BLaER1 treated with 17β-estradiol and CSF1 and Interleukin-3, amounts not matched to agents 10 nM and 100 nM (cell line): Measurements from ENCODE around the gene TPSG1.
"Not testable (repeated sequence)": the region's sequence is repeated elsewhere in the genome, so short reads cannot be mapped to it uniquely, and the experiment has no call there.

ENCODE experiments used
- H3K27ac ChIP-seq, 11 experiments: shearing (Covaris generic); formaldehyde crosslinking; 2 replicates each; pipeline ENCODE4 v1.8.1; 2022
- H3K27me3 ChIP-seq, 11 experiments: shearing (Covaris generic); formaldehyde crosslinking; 2 replicates each; pipeline ENCODE4 v1.8.1; 2022
- H3K36me3 ChIP-seq, 11 experiments: shearing (Covaris generic); formaldehyde crosslinking; 2 replicates each; pipeline ENCODE4 v1.8.1; 2022
- H3K4me1 ChIP-seq, 10 experiments: shearing (Covaris generic); formaldehyde crosslinking; 2 replicates each; pipeline ENCODE4 v1.8.1; 2022
- H3K4me2 ChIP-seq, 11 experiments: shearing (Covaris generic); formaldehyde crosslinking; 2 replicates each; pipeline ENCODE4 v1.8.1; 2022
- H3K4me3 ChIP-seq, 10 experiments: shearing (Covaris generic); formaldehyde crosslinking; 2 replicates each; pipeline ENCODE4 v1.8.1; 2022
- H3K9ac ChIP-seq, 11 experiments: shearing (Covaris generic); formaldehyde crosslinking; 2 replicates each; pipeline ENCODE4 v1.8.1; 2022
- H3K9me3 ChIP-seq, 11 experiments: shearing (Covaris generic); formaldehyde crosslinking; replicated peaks in 1 of 11; 2 replicates each; pipeline ENCODE4 v1.8.1; 2022
- H4K20me1 ChIP-seq, 11 experiments: shearing (Covaris generic); formaldehyde crosslinking; 2 replicates each; pipeline ENCODE4 v1.8.1; 2022
- Cebpa-rat ChIP-seq, 11 experiments: shearing (Covaris generic); IDR thresholded peaks; 2 replicates each; pipeline ENCODE4 v1.8.1; 2022

The TPSG1 gene

DNA sequence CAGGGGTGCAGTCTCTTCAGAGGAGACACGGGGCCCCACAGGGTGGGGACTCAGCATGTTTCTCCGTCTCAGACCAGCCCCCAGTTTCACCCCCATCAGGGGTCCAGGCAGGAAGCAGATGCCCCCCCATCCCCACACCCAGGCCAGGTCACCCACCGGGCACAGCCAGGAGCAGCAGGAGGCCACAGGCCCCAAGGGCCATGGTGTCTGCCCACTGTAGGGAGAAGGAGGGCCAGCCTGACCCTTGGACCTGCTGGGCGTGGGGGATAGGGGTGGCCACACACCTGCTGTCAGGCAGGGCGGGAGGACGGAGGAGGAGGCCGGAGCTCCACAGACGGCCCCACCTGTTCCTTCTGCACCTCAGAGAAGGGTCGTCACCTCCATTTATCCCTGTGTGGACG lies at the start of gene TPSG1:
TPSG1 (minus strand) TSS at position 218 of the 401 bp plus-strand sequence; CDS start at position 202, 16 bp downstream.
- Histone ChIP-seq H4K20me1 (peaks cover 0 to 45% (median 4%) of the 10 kb centered on the region in 11 experiments; a peak in 10 of 22 replicates), H3K4me3 (no peak within 1 kb of the TSS), H3K4me1 (no peaks in the 10 kb centered on the region), H3K9ac (0 out of 22 replicates have a peak within 1 kb of the TSS, but pooled peaks of 1 of the 11 experiments have one; percentile 14), H3K27ac (no peak within 1 kb of the TSS), H3K27me3 (no peaks in the 10 kb centered on the region), H3K4me2 (no peak within 1 kb of the TSS), H3K9me3 (no peaks in the 10 kb centered on the region), H3K36me3 (peaks cover 0 to 10% (median 4%) of the 10 kb centered on the region in 11 experiments; a peak in 6 of 22 replicates)
- no peak for TF ChIP-seq Cebpa-rat (IDR thresholded peaks at IDR 0.05)

DNA sequence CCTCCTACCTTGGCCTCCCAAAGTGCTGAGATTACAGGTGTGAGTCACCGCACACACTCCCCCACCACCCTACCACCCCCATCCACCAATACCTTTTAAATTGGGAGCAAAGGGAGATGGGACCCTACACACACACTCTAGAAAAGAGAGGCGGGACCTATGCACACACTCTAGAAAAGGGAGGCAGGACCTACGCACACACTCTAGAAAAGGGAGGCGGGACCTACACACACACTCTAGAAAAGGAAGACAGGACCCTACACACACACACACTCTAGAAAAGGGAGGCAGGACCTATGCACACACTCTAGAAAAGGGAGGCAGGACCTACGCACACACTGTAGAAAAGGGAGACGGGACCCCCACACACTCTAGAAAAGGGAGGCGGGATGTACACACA lies 49.7 kb upstream of the TPSG1 start:
- Histone ChIP-seq H3K4me3 (no peak overlapping the region), H3K36me3 (no peaks in the 10 kb centered on the region), H3K9ac (no peak overlapping the region), H3K9me3 (no peaks in the 10 kb centered on the region), H3K4me2 (no peak overlapping the region), H3K4me1 (peaks cover 9 to 37% (median 32%) of the 10 kb centered on the region in 10 experiments), H4K20me1 (no peaks in the 10 kb centered on the region), H3K27me3 (peaks cover 9 to 33% (median 25%) of the 10 kb centered on the region in 11 experiments; a peak in 17 of 22 replicates), H3K27ac (no peak overlapping the region)
- TF ChIP-seq Cebpa-rat (IDR thresholded peaks at IDR 0.05): no peak

DNA sequence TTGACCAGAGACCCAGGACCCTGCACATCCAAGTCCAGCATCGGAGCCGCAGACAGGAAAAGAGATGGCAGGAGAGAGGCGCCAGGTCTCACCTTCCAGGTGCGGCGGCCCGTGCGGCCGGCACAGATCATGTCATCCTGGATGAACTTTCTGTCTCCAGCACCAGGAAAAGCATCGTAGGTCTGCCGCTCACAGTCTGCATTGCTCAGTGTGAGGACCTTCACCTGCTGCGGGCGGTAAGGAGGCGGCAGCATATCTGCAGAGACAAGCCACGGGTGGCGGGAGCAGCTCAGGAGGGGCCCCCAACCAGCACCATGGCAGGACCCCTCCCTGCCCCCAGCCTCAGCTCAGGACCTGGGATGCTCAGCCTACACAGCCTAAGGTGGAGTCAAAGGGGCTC lies 48.7 kb upstream of the TPSG1 start:
- Histone ChIP-seq H3K36me3 (no peaks in the 10 kb centered on the region), H3K27ac (no peak overlapping the region), H3K4me3 (no peak overlapping the region), H3K4me2 (no peak overlapping the region), H3K4me1 (peaks cover 9 to 27% (median 22%) of the 10 kb centered on the region in 10 experiments), H3K27me3 (peaks cover 9 to 25% (median 18%) of the 10 kb centered on the region in 11 experiments; a peak in 17 of 22 replicates), H3K9me3 (no peaks in the 10 kb centered on the region), H4K20me1 (no peaks in the 10 kb centered on the region), H3K9ac (no peak overlapping the region)
- TF ChIP-seq Cebpa-rat (IDR thresholded peaks at IDR 0.05): no peak

DNA sequence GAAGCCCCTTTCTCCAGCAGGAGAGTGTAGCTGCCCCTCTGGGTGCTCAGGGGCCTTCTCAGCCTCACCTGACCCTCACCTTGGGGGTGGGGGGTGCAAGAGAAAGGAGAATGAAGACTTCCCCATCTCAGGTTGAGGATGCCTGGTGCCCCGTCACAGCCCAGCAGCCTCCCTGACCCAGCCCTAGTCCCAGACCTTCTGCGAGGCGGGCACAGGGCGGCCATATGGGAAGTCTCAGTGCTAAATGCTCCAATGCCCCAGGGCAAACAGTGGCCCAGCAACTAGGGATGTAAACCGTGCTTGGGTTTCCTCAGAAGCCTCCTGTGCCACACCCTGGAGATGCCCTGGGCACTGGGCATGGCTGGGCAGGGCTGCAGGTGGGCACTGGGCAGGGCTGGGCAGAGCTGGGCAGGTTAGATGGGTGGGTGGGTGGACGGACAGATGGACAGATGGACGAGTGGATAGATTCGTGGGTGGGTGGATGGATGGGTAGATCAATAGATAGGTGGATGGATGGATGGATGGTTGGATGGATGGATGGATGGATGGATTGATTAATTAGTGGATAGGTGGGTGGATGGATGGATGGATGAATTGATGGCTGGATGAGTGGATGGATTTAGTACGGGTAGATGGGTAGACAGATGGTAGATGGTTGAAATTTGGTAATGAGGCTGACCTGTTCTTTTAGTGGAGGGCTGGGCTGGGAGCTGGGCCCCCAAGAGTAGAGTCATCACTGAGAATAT lies 47.6 kb upstream of the TPSG1 start:
- H3K9me3 ChIP-seq: no peaks in the 10 kb centered on the region
- H3K4me1 ChIP-seq: peaks cover 8 to 16% (median 13%) of the 10 kb centered on the region in 10 experiments
- peak overlapping the region in 7 of 11 experiments; percentile 35 to 60 (median 48); a peak in 12 of 22 replicates for H3K4me2 ChIP-seq
- no peak overlapping the region for H3K4me3 ChIP-seq
- no peaks in the 10 kb centered on the region for H3K36me3 ChIP-seq
- no peak overlapping the region for H3K27ac ChIP-seq
- no peaks in the 10 kb centered on the region for H4K20me1 ChIP-seq
- H3K27me3 ChIP-seq: peaks cover 4 to 13% (median 8%) of the 10 kb centered on the region in 11 experiments; a peak in 15 of 22 replicates
- no peak for TF ChIP-seq Cebpa-rat (IDR thresholded peaks at IDR 0.05)
- no peak overlapping the region for H3K9ac ChIP-seq

DNA sequence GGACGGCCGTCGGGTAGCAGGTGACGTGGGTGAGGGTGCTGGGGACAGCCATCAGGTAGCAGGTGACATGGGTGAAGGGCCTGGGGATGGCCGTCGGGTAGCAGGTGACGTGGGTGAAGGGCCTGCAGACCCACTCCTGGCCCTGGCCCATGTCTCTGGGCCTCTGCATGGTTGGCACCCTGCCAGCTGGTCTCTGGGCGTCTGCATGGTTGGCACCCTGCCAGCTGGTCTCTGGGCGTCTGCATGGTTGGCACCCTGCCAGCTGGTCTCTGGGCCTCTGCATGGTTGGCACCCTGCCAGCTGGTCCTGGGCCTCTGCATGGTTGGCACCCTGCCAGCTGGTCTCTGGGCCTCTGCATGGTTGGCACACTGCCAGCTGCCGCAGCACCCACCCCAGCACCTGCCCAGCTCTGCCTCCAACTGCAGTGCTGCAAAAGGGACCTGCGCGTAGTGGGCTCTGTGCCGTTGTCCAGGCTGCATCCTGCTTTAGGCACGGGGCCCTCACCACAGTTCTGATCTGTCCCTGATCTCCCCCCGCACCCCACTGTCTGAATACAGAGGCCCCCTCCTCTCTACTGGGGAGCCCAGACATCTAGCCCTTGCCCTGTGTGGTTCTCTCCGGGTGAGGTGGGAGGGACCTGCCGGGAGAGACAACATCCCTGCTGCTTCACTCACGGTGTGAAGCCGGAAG lies 46.8 kb upstream of the TPSG1 start:
- H3K4me2 ChIP-seq: peak overlapping the region in 10 of 11 experiments; percentile 9 to 60 (median 44); a peak in 17 of 22 replicates
- not testable (repeated sequence) for H3K36me3 ChIP-seq, H3K9ac ChIP-seq, H3K9me3 ChIP-seq, H4K20me1 ChIP-seq, H3K27me3 ChIP-seq, H3K4me3 ChIP-seq, H3K27ac ChIP-seq
- peaks cover 8 to 15% (median 13%) of the 10 kb centered on the region in 10 experiments for H3K4me1 ChIP-seq

DNA sequence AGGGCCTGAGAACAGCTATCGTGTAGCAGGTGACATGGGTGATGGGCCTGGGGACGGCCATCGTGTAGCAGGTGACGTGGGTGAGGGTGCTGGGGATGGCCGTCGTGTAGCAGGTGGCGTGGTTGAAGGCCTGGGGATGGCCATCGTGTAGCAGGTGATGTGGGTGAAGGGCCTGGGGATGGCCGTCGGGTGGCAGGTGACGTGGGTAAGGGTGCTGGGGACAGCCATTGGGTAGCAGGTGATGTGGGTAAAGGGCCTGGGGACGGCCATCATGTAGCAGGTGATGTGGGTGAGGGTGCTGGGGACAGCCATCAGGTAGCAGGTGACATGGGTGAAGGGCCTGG lies 46.3 kb upstream of the TPSG1 start:
- no peaks in the 10 kb centered on the region for H3K9me3 ChIP-seq
- H3K9ac ChIP-seq: no peak overlapping the region
- H3K36me3 ChIP-seq: no peaks in the 10 kb centered on the region
- H3K27me3 ChIP-seq: peaks cover 0 to 6% (median 0%) of the 10 kb centered on the region in 11 experiments; a peak in 6 of 22 replicates
- peak overlapping the region in 9 of 11 experiments; percentile 23 to 60 (median 47); a peak in 15 of 22 replicates for H3K4me2 ChIP-seq
- no peak overlapping the region for H3K27ac ChIP-seq
- no peak for TF ChIP-seq Cebpa-rat (IDR thresholded peaks at IDR 0.05)
- peaks cover 8 to 15% (median 13%) of the 10 kb centered on the region in 10 experiments for H3K4me1 ChIP-seq
- H4K20me1 ChIP-seq: no peaks in the 10 kb centered on the region
- H3K4me3 ChIP-seq: no peak overlapping the region

DNA sequence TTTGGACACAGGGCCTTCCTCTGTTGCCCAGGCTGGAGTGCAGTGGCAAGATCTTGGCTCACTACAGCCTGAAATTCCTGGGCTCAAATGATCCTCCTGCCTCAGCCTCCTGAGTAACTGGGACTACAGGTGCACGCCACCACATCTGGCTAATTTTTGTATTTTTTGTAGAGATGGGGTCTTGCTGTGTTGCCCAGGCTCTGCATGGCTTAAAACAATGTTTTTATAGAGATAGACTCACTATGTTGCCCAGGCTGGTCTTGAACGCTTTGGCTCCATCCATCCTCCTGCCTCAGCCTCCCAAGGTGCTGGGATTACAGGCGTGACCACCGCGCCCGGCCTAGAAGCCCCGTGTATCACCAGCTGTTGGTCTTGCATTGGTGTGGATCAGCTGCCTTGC lies 44.4 kb upstream of the TPSG1 start:
- H4K20me1 ChIP-seq, H3K4me2 ChIP-seq, H3K4me3 ChIP-seq, H3K9ac ChIP-seq, H3K27me3 ChIP-seq, H3K36me3 ChIP-seq, H3K27ac ChIP-seq, H3K9me3 ChIP-seq: not testable (repeated sequence)
- H3K4me1 ChIP-seq: peaks cover 8 to 15% (median 13%) of the 10 kb centered on the region in 10 experiments

DNA sequence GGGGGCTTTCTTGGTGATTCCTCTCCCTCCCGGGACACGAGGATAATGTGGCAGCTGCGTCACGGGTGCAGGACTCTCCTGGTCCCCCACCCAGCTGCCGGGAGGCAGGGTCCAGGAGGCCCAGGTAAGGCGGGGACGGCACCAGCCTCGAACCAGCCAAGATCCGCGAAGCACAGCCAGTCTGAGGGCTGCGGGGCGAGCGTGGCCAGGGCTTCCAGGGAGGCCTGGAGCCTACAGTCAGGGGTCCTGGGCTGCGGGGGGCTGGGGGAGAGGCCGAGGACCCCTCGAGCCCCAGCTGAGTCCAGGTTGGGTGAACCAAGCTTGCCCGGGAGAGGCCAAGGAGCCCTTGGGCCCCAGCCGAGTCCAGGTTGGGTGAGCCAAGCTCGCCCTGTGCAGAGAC lies 40.8 kb upstream of the TPSG1 start:
- no peak overlapping the region for H3K4me2 ChIP-seq
- TF ChIP-seq Cebpa-rat (IDR thresholded peaks at IDR 0.05): no peak

DNA sequence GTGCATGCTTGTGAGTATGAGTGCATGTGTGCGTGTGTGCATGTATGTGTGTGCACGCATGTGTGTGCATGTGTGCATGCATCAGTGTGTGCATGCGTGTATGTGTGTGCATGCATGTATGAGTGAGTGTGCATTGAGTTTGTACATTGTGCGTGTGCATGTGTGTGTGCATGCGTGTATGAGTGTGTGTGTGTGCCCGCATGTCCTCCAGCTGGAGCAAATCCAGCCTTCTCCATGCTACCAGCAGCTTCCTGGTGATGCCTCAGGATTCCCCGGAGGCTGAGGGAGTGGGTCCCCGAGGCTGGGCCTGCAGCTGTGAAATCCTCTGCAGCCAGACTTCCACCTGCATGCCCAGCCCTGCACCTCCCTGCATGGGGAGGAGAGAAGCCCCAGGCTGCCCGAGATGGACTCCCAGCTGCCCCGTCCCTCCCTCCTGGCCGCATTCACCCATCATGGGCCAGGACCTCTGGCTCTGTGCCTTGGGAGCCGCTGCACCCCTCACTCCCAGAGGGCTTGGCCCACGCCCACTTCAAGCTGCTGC lies 40.1 kb upstream of the TPSG1 start:
- Histone ChIP-seq H3K4me3 (no peak overlapping the region), H4K20me1 (peaks cover 0 to 44% (median 12%) of the 10 kb centered on the region in 11 experiments; a peak in 13 of 22 replicates), H3K27me3 (peaks cover 33 to 47% (median 38%) of the 10 kb centered on the region in 11 experiments), H3K27ac (no peak overlapping the region), H3K36me3 (no peaks in the 10 kb centered on the region), H3K4me2 (no peak overlapping the region), H3K4me1 (peaks cover 0 to 7% (median 2%) of the 10 kb centered on the region in 10 experiments; a peak in 4 of 20 replicates), H3K9ac (no peak overlapping the region), H3K9me3 (peaks cover 0 to 7% (median 0%) of the 10 kb centered on the region in 11 experiments; a peak in 2 of 22 replicates)
- TF ChIP-seq Cebpa-rat (IDR thresholded peaks at IDR 0.05): no peak

More for the DNA sequence above, 40.8 kb upstream of the TPSG1 start:
- Histone ChIP-seq H3K36me3 (no peaks in the 10 kb centered on the region), H3K4me3 (no peak overlapping the region), H3K27me3 (peaks cover 26 to 40% (median 32%) of the 10 kb centered on the region in 11 experiments), H3K27ac (no peak overlapping the region), H3K9ac (no peak overlapping the region), H4K20me1 (peaks cover 0 to 38% (median 9%) of the 10 kb centered on the region in 11 experiments; a peak in 10 of 22 replicates), H3K4me1 (peaks cover 0 to 7% (median 2%) of the 10 kb centered on the region in 10 experiments; a peak in 4 of 20 replicates), H3K9me3 (peaks cover 0 to 7% (median 0%) of the 10 kb centered on the region in 11 experiments; a peak in 2 of 22 replicates)
